Measurements from ENCODE around the gene DNAL4.

DNA sequence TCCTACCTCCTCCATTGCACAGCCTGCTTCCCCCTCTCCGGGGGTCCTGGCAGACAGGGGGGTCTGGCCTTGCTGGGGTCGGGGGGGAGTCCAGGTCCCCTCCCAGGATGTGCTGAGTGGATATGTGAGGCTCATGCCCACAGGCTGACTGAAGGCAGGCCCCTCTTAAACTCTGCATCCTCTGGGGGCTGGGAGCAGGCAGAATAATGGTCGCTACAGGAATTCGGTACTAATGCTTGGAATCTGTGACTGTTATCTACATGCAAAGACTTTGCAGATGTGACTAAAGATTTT lies 36.5 kb downstream of the DNAL4 start:
- TF ChIP-seq KDM1A (IDR thresholded peaks at IDR 0.05; ENCODE audit: low read depth) (no peak), POLR2A (IDR thresholded peaks at IDR 0.05; ENCODE audit: low read length) (no peak), MAZ (IDR thresholded peaks at IDR 0.05; ENCODE audit: borderline replicate concordance, low read depth, low read length) (no peak), CTCF (IDR thresholded peaks at IDR 0.05) (no peak), BHLHE40 (IDR thresholded peaks at IDR 0.05; ENCODE audit: low read depth, low read length) (no peak)
